Muscle layer of colon (tissue), 2 donors: Measurements from ENCODE around the gene MIER2.
"Not testable (repeated sequence)": the region's sequence is repeated elsewhere in the genome, so short reads cannot be mapped to it uniquely, and the experiment has no call there.

Experiments
- H3K27ac ChIP-seq: one replicate; pipeline ENCODE4 v1.7.0; 2013; ENCODE audit warnings: low read depth, mild to moderate bottlenecking, low read length, moderate library complexity
- H3K27me3 ChIP-seq, 2 donors: one replicate each; pipeline ENCODE4 v1.7.0; 2013; ENCODE audit warnings: low read length in 2 of 2, mild to moderate bottlenecking in 2 of 2; ENCODE audit not compliant: insufficient read depth in 2 of 2, control insufficient read depth in 1 of 2
- H3K36me3 ChIP-seq: one replicate; pipeline ENCODE4 v1.7.0; 2013; ENCODE audit warnings: mild to moderate bottlenecking, low read length; ENCODE audit not compliant: insufficient read depth
- H3K4me1 ChIP-seq: one replicate; pipeline ENCODE4 v1.7.0; 2013; ENCODE audit warnings: mild to moderate bottlenecking, low read length; ENCODE audit not compliant: insufficient read depth
- H3K4me3 ChIP-seq, 2 donors: one replicate each; pipeline ENCODE4 v1.7.0; 2013; ENCODE audit warnings: low read length in 2 of 2, low read depth in 1 of 2, mild to moderate bottlenecking in 1 of 2, moderate library complexity in 1 of 2
- H3K9ac ChIP-seq: one replicate; pipeline ENCODE4 v1.7.0; 2013; ENCODE audit warnings: low read length
- H3K9me3 ChIP-seq: one replicate; pipeline ENCODE4 v1.7.0; 2013; ENCODE audit warnings: mild to moderate bottlenecking, low read length
- donor health status: abdominal sarcoma.
- donor health status: Adenocarcinoma of cecum.

Gene MIER2

DNA sequence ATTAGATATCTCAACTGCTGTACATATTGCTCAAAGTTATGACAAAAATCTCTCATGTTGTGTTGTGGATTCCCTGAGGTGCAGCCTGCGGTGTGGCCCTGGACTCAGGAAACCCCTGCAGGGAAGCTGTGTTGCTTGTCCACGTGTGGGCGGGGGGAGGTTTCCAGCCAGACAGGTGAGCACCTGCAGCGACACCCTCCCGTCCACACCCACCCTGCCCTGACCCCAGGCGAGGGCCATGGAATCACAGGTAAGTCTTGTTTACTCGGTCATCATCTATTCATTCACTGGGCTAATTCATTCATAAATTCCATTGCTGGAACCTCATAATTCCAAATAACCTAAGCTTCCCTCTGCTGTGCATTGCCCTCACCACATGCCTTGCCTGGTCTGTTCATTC lies 67.5 kb downstream of the MIER2 start:
- H3K27me3 ChIP-seq: peaks cover 0 to 13% of the 10 kb centered on the region in 2 donors
- no peaks in the 10 kb centered on the region for H3K36me3 ChIP-seq
- H3K27ac ChIP-seq: no peak overlapping the region
- no peaks in the 10 kb centered on the region for H3K9me3 ChIP-seq
- H3K4me3 ChIP-seq: no peak overlapping the region
- H3K4me1 ChIP-seq: no peaks in the 10 kb centered on the region
- H3K9ac ChIP-seq: no peak overlapping the region

DNA sequence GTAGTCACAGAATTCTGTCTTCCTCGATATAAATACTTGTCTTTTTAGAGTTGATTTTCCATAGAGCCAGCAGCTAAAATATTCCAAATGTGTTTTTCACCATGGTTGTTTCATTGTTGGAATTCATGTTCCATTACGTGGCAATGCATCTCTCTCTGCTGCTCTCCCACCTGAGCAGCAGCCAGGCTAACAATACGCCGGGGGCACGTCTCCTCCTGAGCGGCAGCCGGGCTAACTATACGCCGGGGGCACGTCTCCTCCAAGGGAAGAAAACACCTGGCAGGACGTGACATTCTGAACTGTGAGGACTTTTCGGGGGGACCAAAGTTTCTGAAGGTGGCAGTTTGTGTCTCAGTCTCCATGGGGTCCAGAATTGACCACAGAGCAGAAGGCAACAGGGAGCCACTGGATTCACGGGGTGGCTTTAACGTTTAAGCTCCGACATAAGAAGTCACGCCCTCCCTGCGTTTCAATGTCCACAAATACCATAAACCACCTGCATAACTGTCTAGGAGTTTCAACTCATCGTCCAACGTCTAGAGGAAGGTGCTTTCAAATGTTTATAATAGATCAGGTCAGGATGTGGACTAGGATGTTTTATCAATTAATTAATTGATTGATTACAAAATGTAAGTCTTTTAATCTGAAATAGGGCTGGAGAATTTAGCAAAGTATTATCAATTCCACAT lies 68.5 kb downstream of the MIER2 start:
- peaks cover 0 to 13% of the 10 kb centered on the region in 2 donors for H3K27me3 ChIP-seq

GRCh38 chr19:275000-275399 lies 69.6 kb downstream of the MIER2 start:
- Histone ChIP-seq H3K9me3 (no peaks in the 10 kb centered on the region), H3K4me1 (no peaks in the 10 kb centered on the region)

More for the DNA sequence above, 68.5 kb downstream of the MIER2 start:
- Histone ChIP-seq H3K9ac (no peak overlapping the region), H3K4me1 (no peaks in the 10 kb centered on the region), H3K36me3 (no peaks in the 10 kb centered on the region), H3K9me3 (no peaks in the 10 kb centered on the region), H3K27ac (no peak overlapping the region), H3K4me3 (no peak overlapping the region)

DNA sequence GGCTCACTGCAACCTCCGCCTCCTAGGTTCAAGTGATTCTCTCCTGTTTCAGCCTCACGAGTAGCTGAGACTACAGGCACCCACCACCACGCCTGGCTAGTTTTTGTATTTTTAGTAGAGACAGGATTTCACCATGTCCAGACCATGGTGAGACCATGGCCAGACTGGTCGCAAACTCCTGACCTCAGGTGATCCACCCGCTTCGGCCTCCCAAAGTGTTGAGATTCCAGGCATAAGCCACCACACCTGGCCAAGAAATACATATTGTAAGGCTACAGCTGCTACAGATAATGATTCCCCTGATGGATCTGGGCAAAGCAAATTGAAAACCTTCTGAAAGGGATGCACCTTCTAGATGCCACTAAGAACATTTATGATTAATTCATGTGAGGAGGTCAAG lies 71.2 kb downstream of the MIER2 start:
- no peak overlapping the region for H3K9ac ChIP-seq

More at GRCh38 chr19:275000-275399, 69.6 kb downstream of the MIER2 start:
- H3K9ac ChIP-seq: no peak overlapping the region
- H3K36me3 ChIP-seq: no peaks in the 10 kb centered on the region
- peaks cover 0 to 7% of the 10 kb centered on the region in 2 donors for H3K27me3 ChIP-seq
- H3K27ac ChIP-seq: no peak overlapping the region
- H3K4me3 ChIP-seq: no peak overlapping the region

DNA sequence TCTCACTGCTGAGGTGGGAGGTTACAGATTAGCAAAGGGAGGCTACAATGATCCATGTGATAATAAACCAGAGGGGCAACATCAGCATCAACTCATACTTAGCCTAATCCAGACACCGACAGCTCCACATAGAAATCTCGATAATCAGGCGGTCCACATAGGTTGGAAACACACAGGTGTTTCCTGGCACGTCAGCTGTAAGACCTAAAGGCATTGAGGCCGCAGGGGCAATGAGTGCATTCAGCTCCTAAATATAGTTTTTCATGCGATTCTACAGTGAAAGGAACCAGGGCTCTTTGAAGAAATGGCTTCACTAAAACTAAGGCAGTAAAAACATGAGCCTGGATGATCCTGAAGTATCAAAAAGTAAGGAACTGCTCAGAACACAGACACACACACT lies 72.7 kb downstream of the MIER2 start:
- Histone ChIP-seq H3K36me3 (no peaks in the 10 kb centered on the region), H3K9ac (no peak overlapping the region), H3K4me1 (no peaks in the 10 kb centered on the region), H3K9me3 (no peaks in the 10 kb centered on the region), H3K27me3 (peaks cover 0 to 16% of the 10 kb centered on the region in 2 donors), H3K4me3 (no peak overlapping the region), H3K27ac (no peak overlapping the region)

More for the DNA sequence above, 71.2 kb downstream of the MIER2 start:
- H3K27me3 ChIP-seq: peaks cover 0 to 14% of the 10 kb centered on the region in 2 donors
- H3K4me1 ChIP-seq: no peaks in the 10 kb centered on the region
- H3K36me3 ChIP-seq: no peaks in the 10 kb centered on the region
- no peaks in the 10 kb centered on the region for H3K9me3 ChIP-seq
- H3K4me3 ChIP-seq: no peak overlapping the region
- H3K27ac ChIP-seq: no peak overlapping the region

DNA sequence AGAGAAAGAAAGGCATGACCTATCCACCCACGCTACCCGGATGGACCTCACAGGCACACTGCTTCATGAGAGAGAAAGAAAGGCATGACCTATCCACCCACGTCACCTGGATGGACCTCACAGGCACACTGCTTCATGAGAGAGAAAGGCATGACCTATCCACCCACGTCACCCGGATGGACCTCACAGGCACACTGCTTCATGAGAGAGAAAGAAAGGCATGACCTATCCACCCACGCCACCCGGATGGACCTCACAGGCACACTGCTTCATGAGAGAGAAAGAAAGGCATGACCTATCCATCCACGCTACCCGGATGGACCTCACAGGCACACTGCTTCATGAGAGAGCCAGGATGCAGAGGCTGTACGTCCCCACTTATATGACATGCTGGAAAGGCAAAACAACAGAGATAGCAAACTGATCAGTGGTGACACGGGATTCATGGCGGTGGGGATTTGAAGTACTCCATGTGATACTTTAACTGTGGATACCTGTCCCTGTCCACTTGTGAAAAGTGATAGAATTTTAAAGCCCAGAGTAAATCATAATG lies 73.8 kb downstream of the MIER2 start:
- H3K4me3 ChIP-seq, H3K27ac ChIP-seq, H3K4me1 ChIP-seq, H3K9ac ChIP-seq, H3K36me3 ChIP-seq, H3K9me3 ChIP-seq: not testable (repeated sequence)
- peaks cover 9 to 18% of the 10 kb centered on the region in 2 donors for H3K27me3 ChIP-seq

DNA sequence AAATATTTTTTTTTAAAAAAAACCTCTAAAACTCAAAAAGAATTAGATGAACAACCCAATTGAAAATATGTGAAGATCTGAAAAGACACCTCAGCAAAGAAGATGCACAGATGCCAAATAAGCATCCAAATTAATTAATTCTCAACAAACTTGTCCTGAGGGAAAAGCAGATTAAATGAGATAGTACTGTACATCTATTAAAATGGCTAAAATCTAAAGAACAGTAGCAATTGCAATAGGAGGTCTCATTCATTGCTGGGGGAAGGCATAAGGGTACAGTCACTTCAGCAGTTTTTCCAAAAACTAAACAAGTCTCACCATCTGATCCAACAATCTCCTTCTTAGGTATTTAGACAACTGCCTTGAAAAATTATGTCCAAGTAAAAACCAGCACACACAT lies 75.4 kb downstream of the MIER2 start:
- H3K4me3 ChIP-seq: no peak overlapping the region
- no peak overlapping the region for H3K9ac ChIP-seq
- no peaks in the 10 kb centered on the region for H3K9me3 ChIP-seq
- H3K36me3 ChIP-seq: no peaks in the 10 kb centered on the region
- H3K27ac ChIP-seq: no peak overlapping the region
- H3K27me3 ChIP-seq: peaks cover 22 to 23% of the 10 kb centered on the region in 2 donors
- no peaks in the 10 kb centered on the region for H3K4me1 ChIP-seq

DNA sequence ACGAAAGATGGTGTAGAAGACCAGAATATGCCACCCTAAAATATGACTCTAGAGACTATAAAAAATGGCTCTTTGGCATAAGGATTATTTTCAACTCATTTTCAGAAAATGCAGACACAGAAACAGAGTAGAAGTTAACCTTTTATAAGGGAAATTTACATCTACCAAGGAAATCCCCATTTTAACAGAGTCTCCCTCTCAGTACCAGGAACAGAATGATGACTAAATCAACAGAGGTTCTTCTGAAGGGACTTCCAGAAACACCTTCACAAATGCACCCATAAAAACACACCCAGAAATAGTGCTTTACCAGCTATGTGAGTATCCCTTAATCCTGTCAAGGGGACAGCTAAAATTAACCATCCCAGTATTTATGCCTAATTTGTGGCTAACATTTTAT lies 82.5 kb downstream of the MIER2 start:
- Histone ChIP-seq H3K27me3 (peaks cover 15 to 23% of the 10 kb centered on the region in 2 donors), H3K4me1 (no peaks in the 10 kb centered on the region), H3K9me3 (no peaks in the 10 kb centered on the region), H3K27ac (no peak overlapping the region), H3K4me3 (no peak overlapping the region), H3K36me3 (no peaks in the 10 kb centered on the region), H3K9ac (no peak overlapping the region)

GRCh38 chr19:256804-257203 lies 87.8 kb downstream of the MIER2 start:
- H3K9me3 ChIP-seq, H3K27me3 ChIP-seq, H3K36me3 ChIP-seq, H3K9ac ChIP-seq, H3K4me3 ChIP-seq, H3K4me1 ChIP-seq, H3K27ac ChIP-seq: not testable (repeated sequence)
